ENCODE results near the gene HES2. TPM values are rescaled to one million over a fixed set of nuclear protein-coding genes. Genes with fewer than 3 reads are reported as not detected.

Gene HES2
- 44.7 TPM for total RNA-seq

GRCh38 chr1:6419804-6420453 lies at the start of gene HES2:
HES2 (minus strand) TSS chr1:6419919; CDS start chr1:6419820, 99 bp downstream.
- Histone ChIP-seq H3K9me3 (no peaks in the 10 kb centered on the region), H3K27ac (peak within 1 kb of the TSS; percentile 15), H3K4me1 (peaks cover 45% of the 10 kb centered on the region), H3K36me3 (no peaks in the 10 kb centered on the region), H3K27me3 (peaks cover 10% of the 10 kb centered on the region), H3K4me3 (peak within 1 kb of the TSS; percentile 47)
- no peak for DNase-seq (ENCODE audit: extremely low spot score in 2 of 2)
- TF ChIP-seq CTCF (IDR thresholded peaks at IDR 0.05) (no peak), POLR2AphosphoS5 (IDR thresholded peaks at IDR 0.05; ENCODE audit: insufficient read depth in 1 of 2, low read depth in 1 of 2) (no peak), POLR2A (IDR thresholded peaks at IDR 0.05) (no peak)
- intact Hi-C loops (cut with DNase I): no loop called here

- DNase-seq (ENCODE audit: extremely low spot score in 2 of 2): no peak
- no peaks in the 10 kb centered on the region for H3K4me1 ChIP-seq
- intact Hi-C loops (cut with DNase I): no loop called here
- H3K27ac ChIP-seq: no peak overlapping the region
- no peaks in the 10 kb centered on the region for H3K27me3 ChIP-seq
- no peaks in the 10 kb centered on the region for H3K9me3 ChIP-seq
- peaks cover 0 to 10% of the 10 kb centered on the region in 2 donors for H3K36me3 ChIP-seq
- H3K4me3 ChIP-seq: no peak overlapping the region
- no peak for TF ChIP-seq CTCF (IDR thresholded peaks at IDR 0.05)
- no peak for TF ChIP-seq POLR2AphosphoS5 (IDR thresholded peaks at IDR 0.05; ENCODE audit: insufficient read depth in 1 of 2, low read depth in 1 of 2)
- no peak for TF ChIP-seq POLR2A (IDR thresholded peaks at IDR 0.05)
Measured at GRCh38 chr1:6468729-6469461, 49.2 kb upstream of the HES2 start.

GRCh38 chr1:6467744-6468688 lies 48.3 kb upstream of the HES2 start:
- intact Hi-C loops (cut with DNase I): no loop called here
- no peaks in the 10 kb centered on the region for H3K27me3 ChIP-seq
- TF ChIP-seq POLR2AphosphoS5 (IDR thresholded peaks at IDR 0.05; ENCODE audit: insufficient read depth in 1 of 2, low read depth in 1 of 2): no peak
- TF ChIP-seq POLR2A (IDR thresholded peaks at IDR 0.05): no peak
- TF ChIP-seq CTCF (IDR thresholded peaks at IDR 0.05): no peak

GRCh38 chr1:6467224-6467623 lies 47.5 kb upstream of the HES2 start:
- Histone ChIP-seq H3K9me3 (no peaks in the 10 kb centered on the region), H3K4me3 (no peak overlapping the region), H3K27me3 (no peaks in the 10 kb centered on the region), H3K4me1 (no peaks in the 10 kb centered on the region), H3K27ac (no peak overlapping the region), H3K36me3 (peaks cover 0 to 3% of the 10 kb centered on the region in 2 donors)
- intact Hi-C loops (cut with DNase I): no loop called here
- no peak for DNase-seq (ENCODE audit: extremely low spot score in 2 of 2)
- TF ChIP-seq CTCF (IDR thresholded peaks at IDR 0.05) (no peak), POLR2AphosphoS5 (IDR thresholded peaks at IDR 0.05; ENCODE audit: insufficient read depth in 1 of 2, low read depth in 1 of 2) (no peak), POLR2A (IDR thresholded peaks at IDR 0.05) (no peak)

More at GRCh38 chr1:6467744-6468688, 48.3 kb upstream of the HES2 start:
- H3K4me3 ChIP-seq: no peak overlapping the region
- no peaks in the 10 kb centered on the region for H3K4me1 ChIP-seq
- no peak overlapping the region for H3K27ac ChIP-seq
- peaks cover 0 to 7% of the 10 kb centered on the region in 2 donors for H3K36me3 ChIP-seq
- DNase-seq (ENCODE audit: extremely low spot score in 2 of 2): no peak
- H3K9me3 ChIP-seq: no peaks in the 10 kb centered on the region

Data from vagina (tissue), 2 donors.